ENCODE data around the gene CPB2. TPM values are rescaled to one million over a fixed set of nuclear protein-coding genes. Genes with fewer than 3 reads are reported as not detected.

CPB2 gene
- total RNA-seq, 2 donors from 2014 or later: not detected

DNA sequence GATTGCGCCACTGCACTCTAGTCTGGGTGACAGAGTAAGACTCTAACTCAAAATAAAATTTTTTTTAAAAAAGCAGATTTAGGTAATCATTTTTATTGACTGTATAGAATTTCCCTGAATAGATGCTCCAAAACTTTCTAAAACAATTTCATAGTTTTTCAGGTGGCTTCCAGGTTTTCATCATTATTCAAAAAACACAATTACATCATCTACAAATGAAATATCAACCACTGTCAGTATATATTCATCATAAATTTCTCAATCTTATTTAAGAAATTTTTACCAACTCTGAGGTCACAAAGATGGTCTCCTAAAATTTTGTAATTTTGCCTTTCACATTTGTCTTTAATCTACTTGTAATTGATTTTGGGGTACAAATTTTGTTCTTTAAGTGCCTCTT is 100.3 kb downstream of the CPB2 start:
- no peak for ATAC-seq
- no peak for DNase-seq (ENCODE audit: low spot score in 2 of 2)
- peaks cover 11 to 20% of the 10 kb centered on the region in 2 donors for H3K36me3 Mint-ChIP-seq
- no peaks in the 10 kb centered on the region for H3K9me3 Mint-ChIP-seq
- H3K27ac Mint-ChIP-seq: no peak overlapping the region

Other genes with a start within 250 kb of the CPB2 start
- 10 to 100 TPM; 36.9 to 47.9 TPM for gene ZC3H13, start 52.3 kb downstream of the CPB2 start, total RNA-seq
- gene LCP1, start 77.1 kb upstream of the CPB2 start, total RNA-seq: 1,000 to 10,000 TPM in 1 of 2 donors, 100 to 1,000 TPM in 1; 761 to 1,053 TPM
- gene LRRC63, start 106.9 kb upstream of the CPB2 start, total RNA-seq: under 1 TPM; 0.16 to 0.99 TPM